B cell (primary cell): ENCODE measurements around the gene PAPPA.

ENCODE experiments used
- CTCF ChIP-seq: fragments of 200-600 bp; IDR thresholded peaks from one replicate; pipeline ENCODE4 v1.8.0; 2022; ENCODE audit warnings: antibody characterized with exemption, mild to moderate bottlenecking
- EZH2 ChIP-seq: IDR thresholded peaks from 2 replicates; pipeline ENCODE4 v1.6.1; 2012; ENCODE audit warnings: borderline replicate concordance, low read depth, mild to moderate bottlenecking, moderate library complexity, low read length; ENCODE audit not compliant: insufficient read depth, poor library complexity, severe bottlenecking

GRCh38 chr9:116260531-116260930 lies 106.9 kb downstream of the PAPPA start:
- TF ChIP-seq CTCF, result no peak
- no peak for TF ChIP-seq EZH2
